HG02938 (cell line): Measurements from ENCODE around the gene COL1A1.

Experiments used
- ATAC-seq: cut with Tn5 transposase; IDR thresholded peaks from one replicate; pipeline ENCODE4 v1.9.1; 2021; ENCODE audit warnings: mild to moderate bottlenecking, moderate library complexity; ENCODE audit not compliant: unreplicated experiment

The COL1A1 gene

DNA sequence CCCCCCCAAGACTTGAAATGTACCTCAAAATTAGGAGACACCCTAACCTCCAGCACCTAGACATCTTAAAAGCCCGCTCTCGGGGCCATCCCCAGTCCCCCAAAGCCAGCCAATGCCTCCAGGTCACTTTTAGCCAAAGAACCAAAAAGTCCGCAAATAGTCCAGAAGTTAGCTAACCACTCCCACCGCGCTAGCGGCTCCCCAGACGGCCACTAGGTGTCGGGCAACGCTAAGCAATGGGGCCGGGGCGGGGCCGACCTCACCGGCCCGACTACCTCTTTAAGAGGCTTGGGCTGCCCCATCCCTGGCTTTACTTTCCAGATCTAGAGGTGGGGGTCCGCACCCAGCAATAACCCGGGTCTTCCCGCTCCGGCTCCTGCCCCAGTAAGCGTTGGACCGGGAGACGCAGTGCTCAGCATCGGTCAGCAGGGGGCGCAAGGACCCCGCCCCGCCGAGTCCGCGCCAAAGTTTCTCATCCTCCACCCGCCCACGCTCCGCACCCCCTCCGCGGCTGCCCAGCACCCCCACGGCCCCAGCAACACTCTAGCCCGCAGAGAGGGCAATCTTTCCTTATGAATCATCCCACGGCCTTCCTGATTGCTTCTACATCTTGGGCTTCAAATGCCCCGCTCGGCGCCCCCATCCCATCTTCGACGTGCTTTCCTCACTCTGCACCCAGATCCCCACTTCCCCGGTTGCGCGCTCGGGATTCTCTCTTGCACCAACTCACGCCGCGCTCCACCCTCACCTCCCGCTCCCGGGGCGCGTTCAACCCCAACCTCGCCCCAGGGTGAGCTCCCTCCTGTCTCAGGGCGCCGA lies 765 bp downstream of the COL1A1 start:
- no peak for ATAC-seq

DNA sequence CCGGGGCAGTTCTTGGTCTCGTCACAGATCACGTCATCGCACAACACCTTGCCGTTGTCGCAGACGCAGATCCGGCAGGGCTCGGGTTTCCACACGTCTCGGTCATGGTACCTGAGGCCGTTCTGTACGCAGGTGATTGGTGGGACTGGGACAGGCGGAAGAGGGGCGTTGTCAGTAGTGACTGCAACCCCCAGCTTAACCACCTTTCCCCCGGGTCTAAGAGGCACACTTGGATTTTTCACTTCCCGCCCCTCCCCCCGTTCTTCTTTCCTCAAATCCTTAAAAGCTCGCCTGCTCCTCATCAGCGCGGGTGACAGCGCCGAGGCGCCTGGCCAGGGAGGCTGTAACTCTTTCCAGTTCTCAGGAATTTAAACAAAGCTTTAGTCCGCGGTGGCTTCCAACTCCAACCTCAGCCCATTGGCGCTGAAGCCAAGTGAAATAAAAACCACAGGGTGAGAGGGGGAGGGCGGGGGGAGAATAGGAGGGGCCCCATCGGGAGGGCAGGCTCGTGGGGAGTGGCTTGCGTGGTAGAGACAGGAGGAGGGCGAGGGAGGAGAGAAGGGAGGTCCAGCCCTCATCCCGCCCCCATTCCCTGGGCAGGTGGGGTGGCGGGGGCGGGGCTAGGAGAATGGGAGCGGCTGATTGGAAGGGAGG lies 1.5 kb downstream of the COL1A1 start:
- ATAC-seq: no peak

DNA sequence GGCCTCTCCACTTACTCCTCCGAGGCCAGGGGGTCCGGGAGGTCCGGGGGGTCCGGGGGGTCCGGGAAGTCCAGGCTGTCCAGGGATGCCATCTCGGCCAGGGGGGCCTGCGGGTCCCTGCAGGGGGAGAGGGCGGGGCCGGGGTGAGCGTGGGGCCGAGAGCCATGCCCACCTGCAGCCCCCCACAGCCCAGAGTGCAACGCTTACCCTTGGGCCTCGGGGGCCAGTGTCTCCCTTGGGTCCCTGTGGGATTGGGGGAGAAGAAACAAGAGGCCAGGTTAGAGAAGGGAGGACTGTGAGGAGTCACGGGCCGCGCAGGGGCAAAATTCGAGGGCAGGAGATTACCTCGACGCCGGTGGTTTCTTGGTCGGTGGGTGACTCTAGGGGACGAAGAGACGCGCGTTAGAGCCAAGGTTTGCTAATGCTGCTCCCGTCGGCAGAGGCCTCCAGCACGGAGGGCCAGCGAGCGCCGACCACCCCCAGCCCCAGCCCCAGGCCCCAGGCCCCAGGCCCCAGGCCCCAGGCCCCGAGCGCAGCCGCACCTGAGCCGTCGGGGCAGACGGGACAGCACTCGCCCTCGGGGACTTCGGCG lies 2.1 kb downstream of the COL1A1 start:
- ATAC-seq: no peak

DNA sequence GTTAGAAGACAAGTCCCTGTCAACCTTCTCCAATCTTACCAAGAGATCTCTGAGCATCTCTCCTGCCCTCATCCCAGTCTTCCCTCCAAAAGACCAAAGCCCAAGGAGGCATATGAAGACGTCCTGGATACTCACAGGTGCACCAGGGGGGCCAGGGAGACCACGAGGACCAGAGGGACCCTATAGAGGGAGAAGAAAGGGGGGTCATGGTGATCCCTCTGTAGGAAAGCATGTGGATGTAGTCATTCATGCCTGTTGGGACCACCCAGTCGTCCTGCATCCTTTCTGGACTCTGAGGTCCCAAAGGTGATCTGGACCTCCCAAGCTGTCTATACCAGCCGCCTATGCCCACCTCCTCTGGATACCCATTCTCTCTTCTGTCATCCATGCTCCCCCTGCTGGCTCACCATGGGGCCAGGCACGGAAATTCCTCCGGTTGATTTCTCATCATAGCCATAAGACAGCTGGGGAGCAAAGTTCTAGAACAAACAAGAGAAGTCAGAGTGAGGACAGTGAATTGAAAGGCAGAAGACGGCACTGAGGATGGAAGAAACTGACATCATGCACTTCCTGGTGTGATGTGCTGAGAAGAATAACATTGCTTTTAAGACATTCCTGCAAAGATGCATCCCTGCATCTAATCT lies 3.3 kb downstream of the COL1A1 start:
- ATAC-seq: no peak

GRCh38 chr17:50196826-50197225 lies 4.6 kb downstream of the COL1A1 start:
- ATAC-seq: no peak

GRCh38 chr17:50196036-50196435 lies 5.4 kb downstream of the COL1A1 start:
- ATAC-seq: no peak

GRCh38 chr17:50194934-50195865 lies 6.2 kb downstream of the COL1A1 start:
- ATAC-seq: no peak

- no peak for ATAC-seq
Measured at GRCh38 chr17:50194140-50194933, 7.1 kb downstream of the COL1A1 start.

DNA sequence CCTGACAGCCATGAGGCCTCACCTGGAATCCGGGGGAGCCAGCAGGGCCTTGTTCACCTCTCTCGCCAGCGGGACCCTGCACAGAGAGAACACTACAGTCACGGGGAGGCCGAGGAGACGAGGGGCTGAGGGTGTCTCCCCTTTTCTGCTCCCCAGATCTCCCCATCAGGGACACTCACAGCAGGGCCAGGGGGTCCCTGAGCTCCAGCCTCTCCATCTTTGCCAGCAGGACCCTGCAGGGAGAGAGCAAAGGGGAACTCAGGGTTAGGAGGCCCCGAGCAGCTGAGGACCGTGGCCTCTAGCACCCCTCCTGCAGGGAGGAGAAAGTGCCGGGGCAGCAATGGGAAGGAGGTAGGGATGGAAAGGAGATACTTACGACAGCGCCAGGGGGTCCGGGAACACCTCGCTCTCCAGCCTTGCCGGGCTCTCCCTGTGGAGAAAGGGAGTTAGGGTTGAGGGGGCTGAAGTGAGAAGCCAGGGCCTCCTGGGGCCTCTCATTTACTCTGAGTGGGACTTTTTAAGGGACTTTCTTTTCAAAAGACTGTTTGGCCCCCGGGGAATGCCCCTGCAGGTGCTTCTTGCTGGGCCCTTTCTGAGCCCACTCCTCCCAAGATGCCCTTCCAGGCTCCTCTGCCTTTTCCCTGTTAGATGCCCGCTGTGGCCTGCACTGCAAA lies 8.7 kb downstream of the COL1A1 start:
- ATAC-seq: no peak

GRCh38 chr17:50192144-50192617 lies 9.2 kb downstream of the COL1A1 start:
- no peak for ATAC-seq

DNA sequence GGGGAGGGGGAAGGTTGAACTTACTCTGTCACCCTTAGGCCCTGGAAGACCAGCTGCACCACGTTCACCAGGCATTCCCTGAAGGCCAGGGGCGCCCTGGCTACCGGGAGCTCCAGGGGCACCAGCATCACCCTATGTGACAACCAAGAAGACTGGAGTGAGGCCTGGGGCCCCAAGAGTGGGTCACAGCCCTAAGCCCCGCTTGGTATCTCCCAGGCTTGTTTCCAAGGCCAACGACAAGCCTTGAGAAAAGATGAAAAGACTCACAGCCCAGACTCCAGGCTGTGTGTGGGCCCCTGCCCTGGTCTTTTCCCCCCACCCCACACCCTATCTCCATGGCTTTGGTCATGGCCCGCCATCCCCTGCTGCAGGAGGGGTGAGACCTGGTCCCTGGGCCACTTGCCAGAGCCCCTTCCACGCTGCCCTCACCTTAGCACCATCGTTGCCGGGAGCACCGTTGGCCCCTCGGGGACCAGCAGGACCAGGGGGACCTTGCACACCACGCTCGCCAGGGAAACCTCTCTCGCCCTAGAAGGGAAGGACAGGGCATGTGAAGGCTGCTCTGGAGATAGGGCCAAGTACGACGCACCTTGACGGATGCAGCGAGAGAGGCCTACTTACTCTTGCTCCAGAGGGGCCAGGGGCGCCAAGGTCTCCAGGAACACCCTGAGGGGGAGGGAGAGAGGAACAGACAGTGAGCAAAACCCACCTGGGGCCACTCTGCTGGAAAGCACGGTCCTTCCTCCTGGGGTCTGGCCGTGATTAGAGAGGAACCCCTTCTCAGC lies 9.9 kb downstream of the COL1A1 start:
- no peak for ATAC-seq

DNA sequence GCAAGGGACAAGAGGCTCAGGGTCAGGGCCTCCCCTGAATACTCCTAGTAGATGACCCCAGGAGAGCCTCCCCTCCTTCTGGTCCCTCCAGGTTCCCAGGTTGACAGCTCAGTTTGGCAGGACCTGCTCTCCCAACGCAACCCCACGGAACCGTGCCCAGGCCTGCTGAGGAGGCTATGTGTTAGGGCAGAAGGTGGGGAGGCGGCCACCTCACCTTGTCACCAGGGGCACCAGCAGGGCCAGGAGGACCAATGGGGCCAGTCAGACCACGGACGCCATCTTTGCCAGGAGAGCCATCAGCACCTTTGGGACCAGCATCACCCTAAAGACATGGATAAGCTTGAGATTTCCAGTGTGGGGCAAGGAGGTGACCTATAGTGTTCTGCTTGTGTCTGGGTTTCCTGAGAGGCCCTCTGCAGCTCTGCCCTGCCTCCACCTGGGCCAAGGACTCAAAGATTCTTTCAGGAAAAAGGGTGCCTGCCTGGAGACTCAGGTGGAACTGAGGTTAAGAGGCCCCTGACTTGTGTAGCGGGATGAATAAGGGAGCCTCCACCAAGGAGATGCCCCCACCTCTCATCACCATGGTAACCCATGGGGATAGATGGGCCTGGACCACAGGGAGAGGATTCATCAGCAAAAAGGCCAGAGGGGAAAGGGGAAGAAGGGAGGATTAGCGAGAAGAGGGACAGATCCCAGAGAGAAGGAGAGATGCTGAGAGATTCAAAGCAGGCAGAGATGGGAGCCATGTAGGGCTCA lies 10.7 kb downstream of the COL1A1 start:
- ATAC-seq: no peak

- no peak for ATAC-seq
Measured at GRCh38 chr17:50190293-50190602, 11.2 kb downstream of the COL1A1 start.

DNA sequence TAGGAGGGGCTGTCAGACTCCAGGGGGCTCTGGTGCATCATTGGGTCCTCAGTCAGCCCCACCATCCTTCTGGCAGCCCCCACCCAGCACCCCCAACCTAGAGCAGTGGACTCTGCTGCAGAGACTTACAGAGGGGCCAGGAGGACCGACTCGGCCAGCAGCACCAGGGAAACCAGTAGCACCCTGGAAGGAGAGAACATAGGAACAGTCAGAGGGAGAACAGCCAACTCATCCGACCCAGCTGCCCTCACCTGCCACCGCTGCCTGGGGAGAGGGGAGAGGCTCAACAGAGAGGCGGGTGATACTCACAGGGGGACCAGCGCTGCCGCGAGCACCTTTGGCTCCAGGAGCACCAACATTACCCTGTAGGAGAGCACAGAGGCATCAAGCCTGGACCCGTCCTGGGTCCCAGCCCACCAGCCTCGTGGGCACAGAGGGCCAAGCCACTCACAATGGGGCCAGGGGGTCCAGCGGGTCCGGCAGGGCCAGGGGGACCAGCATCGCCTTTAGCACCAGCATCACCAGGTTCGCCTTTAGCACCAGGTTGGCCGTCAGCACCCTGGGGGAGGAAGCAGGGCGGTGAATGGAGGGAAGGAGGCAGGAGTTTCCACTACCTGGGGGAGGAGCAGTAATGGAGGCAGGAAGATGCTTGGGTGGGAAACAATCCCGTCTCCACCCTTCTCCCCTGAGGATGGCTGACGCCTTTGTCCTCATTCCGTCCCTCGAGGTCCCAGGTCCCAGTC lies 11.7 kb downstream of the COL1A1 start:
- ATAC-seq: no peak

DNA sequence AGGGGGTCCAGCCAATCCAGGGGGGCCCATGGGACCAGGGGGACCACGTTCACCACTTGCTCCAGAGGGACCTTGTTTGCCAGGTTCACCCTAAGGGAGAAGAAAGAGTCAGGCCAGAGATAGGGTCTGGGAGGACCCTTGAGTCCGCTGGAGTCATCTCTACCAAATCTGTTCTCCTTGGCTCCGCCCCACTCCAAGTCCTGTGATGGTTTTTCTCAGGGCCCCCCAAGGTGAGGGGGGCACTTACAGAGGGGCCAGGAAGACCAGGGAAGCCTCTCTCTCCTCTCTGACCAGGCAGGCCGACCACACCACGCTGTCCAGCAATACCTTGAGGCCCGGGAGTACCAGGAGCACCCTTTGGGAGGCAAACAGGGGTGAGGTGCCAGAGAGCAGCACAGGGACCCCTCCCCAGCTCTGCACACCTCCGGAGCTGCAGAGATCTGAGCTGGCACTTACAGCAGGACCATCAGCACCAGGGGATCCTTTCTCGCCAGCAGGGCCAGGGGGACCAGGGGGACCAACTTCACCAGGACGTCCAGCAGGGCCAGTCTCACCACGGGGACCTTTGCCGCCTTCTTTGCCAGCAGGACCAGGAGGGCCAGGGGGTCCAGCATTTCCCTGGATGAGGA lies 12.4 kb downstream of the COL1A1 start:
- no peak for ATAC-seq

DNA sequence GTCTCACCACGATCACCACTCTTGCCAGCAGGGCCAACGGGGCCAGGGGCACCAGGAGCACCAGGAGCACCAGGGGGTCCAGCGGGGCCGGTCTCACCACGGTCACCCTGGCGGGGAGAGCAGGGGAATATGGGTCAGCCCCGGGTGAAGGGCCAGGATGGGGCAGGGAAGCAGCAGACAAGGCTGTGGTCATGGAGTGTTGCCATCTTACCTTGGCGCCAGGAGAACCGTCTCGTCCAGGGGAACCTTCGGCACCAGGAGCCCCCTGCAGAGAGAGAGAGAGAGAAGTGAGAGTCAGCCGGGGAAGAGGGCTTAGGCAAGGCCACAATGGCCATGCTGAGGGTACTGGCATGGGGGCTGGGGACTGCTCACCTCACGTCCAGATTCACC lies 12.9 kb downstream of the COL1A1 start:
- ATAC-seq: no peak
